Measurements from ENCODE around the gene MRPS7. TPM values are rescaled to one million over a fixed set of nuclear protein-coding genes. Genes with fewer than 3 reads are reported as not detected.

Gene MRPS7
- total RNA-seq, 1 donor from 2014 or later = 55.0 TPM

GRCh38 chr17:75219815-75220214 is 41.9 kb upstream of the MRPS7 start:
- H3K27me3 ChIP-seq (ENCODE audit: insufficient read depth, low read length) = no peaks in the 10 kb centered on the region
- no peak overlapping the region for H3K4me3 ChIP-seq (ENCODE audit: insufficient read depth, low read depth, low read length)
- H3K4me2 ChIP-seq (ENCODE audit: low read length) = no peak overlapping the region
- H3K4me3 Mint-ChIP-seq (ENCODE audit: unreplicated experiment) = peak overlapping the region; percentile 57
- TF ChIP-seq CTCF (IDR thresholded peaks at IDR 0.05; ENCODE audit: insufficient read depth, low read depth, low read length) = no peak
- TF ChIP-seq EZH2 (IDR thresholded peaks at IDR 0.05; ENCODE audit: insufficient read depth, low read length) = no peak
- H3K27ac ChIP-seq (ENCODE audit: low read depth, low read length) = no peak overlapping the region
- no peaks in the 10 kb centered on the region for H3K9me3 ChIP-seq (ENCODE audit: insufficient read depth, low read depth, low read length)
- no peak overlapping the region for H3K9ac ChIP-seq (ENCODE audit: low read length)
- DNase-seq (ENCODE audit: low read depth) (no peak), FAIRE-seq (no peak)
- peaks cover 16% of the 10 kb centered on the region for H4K20me1 ChIP-seq (ENCODE audit: insufficient read depth, low read length)
- peaks cover 22% of the 10 kb centered on the region for H3K36me3 Mint-ChIP-seq (ENCODE audit: low read depth, unreplicated experiment)
- H3K27me3 Mint-ChIP-seq (ENCODE audit: low read depth, unreplicated experiment) = no peaks in the 10 kb centered on the region
- peaks cover 8% of the 10 kb centered on the region for H3K79me2 ChIP-seq (ENCODE audit: insufficient read depth, low read length)
- peaks cover 37% of the 10 kb centered on the region for H3K36me3 ChIP-seq (ENCODE audit: insufficient read depth, low read length)
- no peak overlapping the region for H3K27ac Mint-ChIP-seq (ENCODE audit: unreplicated experiment)
- H3K4me1 Mint-ChIP-seq (ENCODE audit: low read depth, unreplicated experiment) = no peaks in the 10 kb centered on the region
- H3K4me1 ChIP-seq (ENCODE audit: insufficient read depth, low read length) = no peaks in the 10 kb centered on the region
- H3K9me3 Mint-ChIP-seq (ENCODE audit: unreplicated experiment) = no peaks in the 10 kb centered on the region
- H2AFZ ChIP-seq (ENCODE audit: low read depth, low read length) = no peak overlapping the region

- Mint-ChIP-seq H3K27ac (ENCODE audit: unreplicated experiment) (no peak overlapping the region), H3K9me3 (ENCODE audit: unreplicated experiment) (no peaks in the 10 kb centered on the region), H3K4me1 (ENCODE audit: low read depth, unreplicated experiment) (no peaks in the 10 kb centered on the region), H3K27me3 (ENCODE audit: low read depth, unreplicated experiment) (no peaks in the 10 kb centered on the region), H3K36me3 (ENCODE audit: low read depth, unreplicated experiment) (peaks cover 15% of the 10 kb centered on the region), H3K4me3 (ENCODE audit: unreplicated experiment) (no peak overlapping the region)
- Histone ChIP-seq H2AFZ (ENCODE audit: low read depth, low read length) (no peak overlapping the region), H3K27me3 (ENCODE audit: insufficient read depth, low read length) (no peaks in the 10 kb centered on the region), H3K9ac (ENCODE audit: low read length) (no peak overlapping the region), H3K9me3 (ENCODE audit: insufficient read depth, low read depth, low read length) (no peaks in the 10 kb centered on the region), H4K20me1 (ENCODE audit: insufficient read depth, low read length) (peaks cover 14% of the 10 kb centered on the region), H3K27ac (ENCODE audit: low read depth, low read length) (no peak overlapping the region), H3K4me1 (ENCODE audit: insufficient read depth, low read length) (no peaks in the 10 kb centered on the region), H3K4me2 (ENCODE audit: low read length) (no peak overlapping the region), H3K36me3 (ENCODE audit: insufficient read depth, low read length) (peaks cover 44% of the 10 kb centered on the region), H3K79me2 (ENCODE audit: insufficient read depth, low read length) (peaks cover 11% of the 10 kb centered on the region), H3K4me3 (ENCODE audit: insufficient read depth, low read depth, low read length) (no peak overlapping the region)
- no peak for FAIRE-seq
- TF ChIP-seq EZH2 (IDR thresholded peaks at IDR 0.05; ENCODE audit: insufficient read depth, low read length) = no peak
- TF ChIP-seq CTCF (IDR thresholded peaks at IDR 0.05; ENCODE audit: insufficient read depth, low read depth, low read length) = no peak
- no peak for DNase-seq (ENCODE audit: low read depth)
Observed at GRCh38 chr17:75225016-75225415, 36.7 kb upstream of the MRPS7 start.

GRCh38 chr17:75227729-75228128 is 34.0 kb upstream of the MRPS7 start:
- H3K27me3 Mint-ChIP-seq (ENCODE audit: low read depth, unreplicated experiment) = no peaks in the 10 kb centered on the region
- Histone ChIP-seq H2AFZ (ENCODE audit: low read depth, low read length) (no peak overlapping the region), H3K4me2 (ENCODE audit: low read length) (no peak overlapping the region), H3K4me1 (ENCODE audit: insufficient read depth, low read length) (no peaks in the 10 kb centered on the region), H3K27me3 (ENCODE audit: insufficient read depth, low read length) (no peaks in the 10 kb centered on the region), H3K79me2 (ENCODE audit: insufficient read depth, low read length) (peaks cover 4% of the 10 kb centered on the region), H3K4me3 (ENCODE audit: insufficient read depth, low read depth, low read length) (no peak overlapping the region), H3K36me3 (ENCODE audit: insufficient read depth, low read length) (peaks cover 57% of the 10 kb centered on the region), H3K9me3 (ENCODE audit: insufficient read depth, low read depth, low read length) (no peaks in the 10 kb centered on the region), H3K27ac (ENCODE audit: low read depth, low read length) (no peak overlapping the region), H3K9ac (ENCODE audit: low read length) (no peak overlapping the region), H4K20me1 (ENCODE audit: insufficient read depth, low read length) (peaks cover 17% of the 10 kb centered on the region)
- no peaks in the 10 kb centered on the region for H3K9me3 Mint-ChIP-seq (ENCODE audit: unreplicated experiment)
- H3K4me1 Mint-ChIP-seq (ENCODE audit: low read depth, unreplicated experiment) = no peaks in the 10 kb centered on the region
- FAIRE-seq = no peak
- DNase-seq (ENCODE audit: low read depth) = no peak
- H3K27ac Mint-ChIP-seq (ENCODE audit: unreplicated experiment) = no peak overlapping the region
- TF ChIP-seq EZH2 (IDR thresholded peaks at IDR 0.05; ENCODE audit: insufficient read depth, low read length) = no peak
- no peak for TF ChIP-seq CTCF (IDR thresholded peaks at IDR 0.05; ENCODE audit: insufficient read depth, low read depth, low read length)
- peaks cover 18% of the 10 kb centered on the region for H3K36me3 Mint-ChIP-seq (ENCODE audit: low read depth, unreplicated experiment)
- H3K4me3 Mint-ChIP-seq (ENCODE audit: unreplicated experiment) = no peak overlapping the region
